ENCODE measurements around the gene MYL4. TPM values are rescaled to one million over a fixed set of nuclear protein-coding genes. Genes with fewer than 3 reads are reported as not detected.

The MYL4 gene
- 7.5 TPM in 1 of 2 replicates, not detected in the other for total RNA-seq

GRCh38 chr17:47208744-47209488, at the start of gene MYL4:
TSS of gene MYL4 (plus strand) at chr17:47209348. CDS start at chr17:47209423, 75 bp downstream.

GRCh38 chr17:47188876-47189731, 20.0 kb upstream of the MYL4 start, which contains the start of gene CDC27:
TSS of gene CDC27 (minus strand) at chr17:47189295. CDS start at chr17:47189172, 123 bp downstream.

GRCh38 chr17:47253541-47254402, 44.6 kb downstream of the MYL4 start, which contains the start of gene ITGB3:
TSS of gene ITGB3 (plus strand) at chr17:47253827. CDS start at chr17:47253862, 35 bp downstream.

Other genes with a start within 250 kb of the MYL4 start
- gene RPRML, start 230.1 kb upstream of the MYL4 start, total RNA-seq: not detected in 2 replicates
- 24.4 and 48.5 TPM in 2 replicates for gene CDC27, start 20.1 kb upstream of the MYL4 start, total RNA-seq
- gene ITGB3, start 44.5 kb downstream of the MYL4 start, total RNA-seq: 3.7 and 11.1 TPM in 2 replicates
- 0.51 and 1.4 TPM in 2 replicates for gene EFCAB13, start 114.6 kb downstream of the MYL4 start, total RNA-seq

Measured in pericardium fibroblast (primary cell).